Ovary (tissue), 9 donors: ENCODE results near the gene CHKB. TPM values are rescaled to one million over a fixed set of nuclear protein-coding genes. Genes with fewer than 3 reads are reported as not detected.
"Not testable (repeated sequence)": the region's sequence is repeated elsewhere in the genome, so short reads cannot be mapped to it uniquely, and the experiment has no call there.

ENCODE experiments used
- DNase-seq, 5 donors: peaks; one replicate each; pipeline ENCODE4 v3.0.0-alpha.2; 2019 to 2020
- H3K27ac ChIP-seq, 2 donors: fragments of 200-600 bp; one replicate each; pipeline versions ENCODE4 v1.5.1 to v1.8.0; 2019 to 2022
- H3K27me3 ChIP-seq: fragments of 200-600 bp; one replicate; pipeline ENCODE4 v1.8.0; 2022
- H3K36me3 ChIP-seq: fragments of 200-600 bp; sonication (generic); one replicate; pipeline ENCODE4 v1.5.1; 2019
- H3K4me1 ChIP-seq: one replicate; pipeline ENCODE4 v1.8.1; 2013; ENCODE audit warnings: mild to moderate bottlenecking, moderate library complexity; ENCODE audit not compliant: insufficient read depth
- H3K4me3 ChIP-seq: fragments of 200-600 bp; sonication (generic); one replicate; pipeline ENCODE4 v1.5.1; 2017
- H3K9me3 ChIP-seq, 2 donors: fragments of 200-600 bp in 1 of 2; sonication (generic) in 1 of 2; one replicate each; pipeline versions ENCODE4 v1.5.1 to v1.8.1; 2013 to 2019; ENCODE audit warnings: mild to moderate bottlenecking in 1 of 2, moderate library complexity in 1 of 2
- CTCF ChIP-seq, 3 donors: fragments of 450-650 bp in 2 of 3; fragments of 200-600 bp in 1 of 3; IDR thresholded peaks; one replicate each; pipeline versions ENCODE4 v1.5.1 to v1.8.0; 2016 to 2022; ENCODE audit warnings: antibody characterized with exemption in 3 of 3, mild to moderate bottlenecking in 1 of 3
- EP300 ChIP-seq: sonication (generic); formaldehyde crosslinking; IDR thresholded peaks from one replicate; pipeline ENCODE4 v1.6.1; 2017; ENCODE audit warnings: antibody characterized with exemption
- POLR2A ChIP-seq: fragments of 450-650 bp; IDR thresholded peaks from one replicate; pipeline ENCODE4 v1.6.1; 2017; ENCODE audit warnings: antibody characterized with exemption, mild to moderate bottlenecking, moderate library complexity
- WGBS, 3 donors: extraction: QIAGEN DNeasy Blood & Tissue Kit in 1 of 3; methylation state at CpG; one replicate each; pipeline versions ENCODE4 v1.1.5 to v1.1.7; 2013 to 2017; 5-methylcytosine and 5-hydroxymethylcytosine counted together
- intact Hi-C, 4 donors: fragments of 100-400 bp; cut with DNase I; formaldehyde crosslinking; loops; one replicate each; pipeline versions ENCODE4 v1.11.0 to v1.15.1; 2022 to 2023
- polyA plus RNA-seq, 2 donors: library from polyadenylated mRNA; stranded (reverse); fragments of 200-250 nt in 1 of 2; fragments of 350-450 nt in 1 of 2; fragmentation: Illumina TruSeq in 1 of 2; extraction: RNeasy Lipid Tissue Mini Kit (QIAGEN cat#74804) in 1 of 2; gene quantifications; one replicate each; pipeline ENCODE4 v1.2.3, GENCODE V29; 2013 to 2014
- total RNA-seq, 7 donors: library from RNA; depleted of rRNA in 2 of 7; stranded (reverse); fragments of >200 nt in 2 of 7; fragmentation: NEBNext Ultra II Directional in 3 of 7; extraction: Animal tissue kit (Norgen Biotek cat#: 25700) in 3 of 7; gene quantifications; one replicate each; pipeline versions ENCODE4 v1.1.0 to v1.2.4, GENCODE V29; 2016 to 2023
- donor health status: DM: no; HTN: no; CAD: no; lungs with moderate emphysema.
- donor health status: DM: no; HTN: no; CAD: no.
- donor health status: Bipolar disorder and iron deficiency.
- donor health status: DM: yes; HTN: yes; CAD: no.
- donor health status: DM: no; HTN: no; CAD: no.
- donor health status: DM: yes; HTN: yes; CAD: no.

The CHKB gene
- total and polyA plus RNA-seq, 9 donors = 34.9 to 73.2 (median 47.9) TPM

GRCh38 chr22:50621948-50622722 is 39.5 kb upstream of the CHKB start:
- WGBS, 3 donors = 13 to 31% (median 14%) methylated on average over 18 of the region's 18 CpGs
- intact Hi-C loops = no loop called here

GRCh38 chr22:50621356-50621880 is 38.8 kb upstream of the CHKB start:
- peak in 1 of 5 donors; percentile 27 for DNase-seq
- WGBS, 3 donors = 25 to 44% (median 28%) methylated on average over 10 of the region's 10 CpGs
- no peak overlapping the region for H3K27ac ChIP-seq

More at GRCh38 chr22:50621948-50622722, 39.5 kb upstream of the CHKB start:
- peak in 1 of 5 donors; percentile 11 for DNase-seq
- no peak overlapping the region for H3K27ac ChIP-seq
- no peaks in the 10 kb centered on the region for H3K27me3 ChIP-seq
- no peak overlapping the region for H3K4me3 ChIP-seq
- H3K9me3 ChIP-seq = no peaks in the 10 kb centered on the region
- no peaks in the 10 kb centered on the region for H3K36me3 ChIP-seq
- H3K4me1 ChIP-seq = no peaks in the 10 kb centered on the region
- TF ChIP-seq EP300 (no peak), POLR2A (no peak), CTCF (IDR thresholded peaks at IDR 0.05) (no peak)

GRCh38 chr22:50620593-50621355 is 38.1 kb upstream of the CHKB start:
- H3K27me3 ChIP-seq = no peaks in the 10 kb centered on the region
- no peak overlapping the region for H3K27ac ChIP-seq
- TF ChIP-seq CTCF (IDR thresholded peaks at IDR 0.05) (no peak), EP300 (no peak), POLR2A (no peak)
- H3K4me3 ChIP-seq = no peak overlapping the region
- DNase-seq = peak in 2 of 5 donors; percentile 35 to 63
- intact Hi-C loops = no loop called here
- no peaks in the 10 kb centered on the region for H3K36me3 ChIP-seq
- H3K4me1 ChIP-seq = no peaks in the 10 kb centered on the region
- H3K9me3 ChIP-seq = no peaks in the 10 kb centered on the region
- WGBS, 3 donors = 9 to 26% (median 12%) methylated on average over 25 of the region's 25 CpGs

More at GRCh38 chr22:50621356-50621880, 38.8 kb upstream of the CHKB start:
- Histone ChIP-seq H3K36me3 (no peaks in the 10 kb centered on the region), H3K4me3 (no peak overlapping the region), H3K27me3 (no peaks in the 10 kb centered on the region), H3K4me1 (no peaks in the 10 kb centered on the region), H3K9me3 (no peaks in the 10 kb centered on the region)
- intact Hi-C loops = no loop called here
- TF ChIP-seq CTCF (IDR thresholded peaks at IDR 0.05) (no peak), POLR2A (no peak), EP300 (no peak)

GRCh38 chr22:50614296-50614695 is 31.6 kb upstream of the CHKB start:
- 63 to 80% (median 63%) methylated on average over 3 of the region's 3 CpGs for WGBS, 3 donors
- H3K4me3 ChIP-seq, H3K27ac ChIP-seq, H3K9me3 ChIP-seq, H3K36me3 ChIP-seq, DNase-seq, intact Hi-C loops, H3K27me3 ChIP-seq, H3K4me1 ChIP-seq: not testable (repeated sequence)
